Keratinocyte (primary cell): ENCODE measurements around the gene OVCH1. TPM values are rescaled to one million over a fixed set of nuclear protein-coding genes. Genes with fewer than 3 reads are reported as not detected.

ENCODE experiments used
- DNase-seq: peaks from one replicate; pipeline ENCODE4 v3.0.0-alpha.2; 2011; ENCODE audit warnings: low read depth, missing footprints, low spot score
- FAIRE-seq: peaks from 2 replicates; lab custom pipeline; 2011; peaks lifted over from hg19 to GRCh38; lab: Jason Lieb, UNC
- H2AFZ ChIP-seq: 2 replicates; pipeline ENCODE4 v1.6.0; 2012; ENCODE audit warnings: low read length, control low read depth, inconsistent platforms; ENCODE audit not compliant: control insufficient read depth
- H3K27ac ChIP-seq: 2 replicates; pipeline ENCODE4 v1.5.1; 2011; ENCODE audit warnings: low read length; ENCODE audit not compliant: control insufficient read depth, insufficient read depth
- H3K27me3 ChIP-seq: 3 replicates; pipeline ENCODE4 v1.6.0; 2011; ENCODE audit warnings: low read length; ENCODE audit not compliant: control insufficient read depth, insufficient read depth; ENCODE audit errors: extremely low read depth
- H3K36me3 ChIP-seq, 2 experiments: 2 replicates in 1 of 2; 3 replicates in 1 of 2; pipeline ENCODE4 v1.5.1; 2011; ENCODE audit warnings: low read length in 2 of 2, mild to moderate bottlenecking in 1 of 2; ENCODE audit not compliant: control insufficient read depth in 2 of 2, insufficient read depth in 2 of 2; ENCODE audit errors: extremely low read depth in 1 of 2
- H3K4me1 ChIP-seq: 3 replicates; pipeline ENCODE4 v1.5.1; 2011; ENCODE audit warnings: low read length; ENCODE audit not compliant: control insufficient read depth, insufficient read depth; ENCODE audit errors: extremely low read depth
- H3K4me2 ChIP-seq: 3 replicates; pipeline ENCODE4 v1.6.0; 2011; ENCODE audit warnings: low read depth, low read length; ENCODE audit not compliant: control insufficient read depth, insufficient read depth; ENCODE audit errors: extremely low read depth
- H3K4me3 ChIP-seq, 3 experiments: fragments of 200-600 bp in 1 of 3; sonication (generic) in 1 of 3; 2 replicates in 2 of 3; 3 replicates in 1 of 3; pipeline ENCODE4 v1.5.1; 2011 to 2016; ENCODE audit warnings: low read length in 3 of 3, mild to moderate bottlenecking in 3 of 3, control low read depth in 2 of 3, inconsistent platforms in 1 of 3, low read depth in 1 of 3, mixed read lengths in 1 of 3, mixed run types in 1 of 3, moderate library complexity in 1 of 3; ENCODE audit not compliant: control insufficient read depth in 2 of 3, insufficient read depth in 2 of 3; ENCODE audit errors: extremely low read depth in 1 of 3
- H3K79me2 ChIP-seq: 2 replicates; pipeline ENCODE4 v1.6.0; 2012; ENCODE audit warnings: low read length; ENCODE audit not compliant: control insufficient read depth, insufficient read depth
- H3K9ac ChIP-seq: 3 replicates; pipeline ENCODE4 v1.6.0; 2011; ENCODE audit warnings: low read length; ENCODE audit not compliant: control insufficient read depth, insufficient read depth; ENCODE audit errors: extremely low read depth
- H3K9me1 ChIP-seq: 3 replicates; pipeline ENCODE4 v1.6.0; 2011; ENCODE audit warnings: low read length; ENCODE audit not compliant: control insufficient read depth, insufficient read depth; ENCODE audit errors: extremely low read depth
- H3K9me3 ChIP-seq: 2 replicates; pipeline ENCODE4 v1.5.1; 2012; ENCODE audit warnings: low read depth, low read length; ENCODE audit not compliant: control insufficient read depth
- H4K20me1 ChIP-seq: 3 replicates; pipeline ENCODE4 v1.6.0; 2011; ENCODE audit warnings: low read length; ENCODE audit not compliant: control insufficient read depth, insufficient read depth; ENCODE audit errors: extremely low read depth
- EZH2 ChIP-seq: IDR thresholded peaks from one replicate; pipeline ENCODE4 v1.6.1; 2012; ENCODE audit warnings: inconsistent platforms, mild to moderate bottlenecking, low read length, moderate library complexity
- dilution Hi-C: fragments of 300-500 bp; cut with MboI; formaldehyde crosslinking; loops from one replicate; pipeline ENCODE4 v1.7.0; 2020; ENCODE audit warnings: low sequenced_read_pairs; ENCODE audit not compliant: extremely low pct_ligation_motif_present
- polyA plus RNA-seq, 5 experiments: library from polyadenylated mRNA; depleted of rRNA in 3 of 5; stranded (reverse) in 3 of 5; stranded (forward) in 1 of 5; unstranded in 1 of 5; fragments of >200 nt; gene quantifications; 1 replicate in 1 of 5; 2 replicates in 3 of 5; 3 replicates in 1 of 5; pipeline versions ENCODE4 v1.2.1 to v1.2.3, GENCODE V29; 2011 to 2012; ENCODE audit warnings: missing spikeins in 2 of 5, low read depth in 1 of 5, low replicate concordance in 1 of 5
- TF ChIP-seq, protein P1 (sequence below), 3 experiments: IDR thresholded peaks in 1 of 3; conservative IDR thresholded peaks in 1 of 3; optimal IDR thresholded peaks in 1 of 3; 2 replicates in 2 of 3; 3 replicates in 1 of 3; pipeline versions ENCODE3 to v1.5.1; 2011; ENCODE audit warnings: low read length in 3 of 3, mild to moderate bottlenecking in 3 of 3, moderate library complexity in 2 of 3, control low read depth in 1 of 3, inconsistent platforms in 1 of 3; ENCODE audit not compliant: insufficient read depth in 2 of 3; ENCODE audit errors: extremely low read depth in 1 of 3

The OVCH1 gene
- polyA plus RNA-seq, 1 donor (not counting 4 experiments of a cell fraction or from before 2014, with no cell fraction given): 0.04 TPM

GRCh38 chr12:29486972-29487371 is 10.5 kb downstream of the OVCH1 start:
- Histone ChIP-seq H3K4me1 (no peaks in the 10 kb centered on the region), H3K4me2 (no peak overlapping the region), H3K36me3 (no peaks in the 10 kb centered on the region), H3K4me3 (no peak overlapping the region), H4K20me1 (no peaks in the 10 kb centered on the region), H3K27me3 (no peaks in the 10 kb centered on the region), H3K9ac (no peak overlapping the region), H2AFZ (no peak overlapping the region), H3K27ac (no peak overlapping the region), H3K79me2 (no peaks in the 10 kb centered on the region), H3K9me1 (no peaks in the 10 kb centered on the region), H3K9me3 (no peaks in the 10 kb centered on the region)
- DNase-seq (no peak), FAIRE-seq (no peak)
- dilution Hi-C loops: no loop called here
- TF ChIP-seq EZH2: no peak
- TF ChIP-seq, protein P1, sequence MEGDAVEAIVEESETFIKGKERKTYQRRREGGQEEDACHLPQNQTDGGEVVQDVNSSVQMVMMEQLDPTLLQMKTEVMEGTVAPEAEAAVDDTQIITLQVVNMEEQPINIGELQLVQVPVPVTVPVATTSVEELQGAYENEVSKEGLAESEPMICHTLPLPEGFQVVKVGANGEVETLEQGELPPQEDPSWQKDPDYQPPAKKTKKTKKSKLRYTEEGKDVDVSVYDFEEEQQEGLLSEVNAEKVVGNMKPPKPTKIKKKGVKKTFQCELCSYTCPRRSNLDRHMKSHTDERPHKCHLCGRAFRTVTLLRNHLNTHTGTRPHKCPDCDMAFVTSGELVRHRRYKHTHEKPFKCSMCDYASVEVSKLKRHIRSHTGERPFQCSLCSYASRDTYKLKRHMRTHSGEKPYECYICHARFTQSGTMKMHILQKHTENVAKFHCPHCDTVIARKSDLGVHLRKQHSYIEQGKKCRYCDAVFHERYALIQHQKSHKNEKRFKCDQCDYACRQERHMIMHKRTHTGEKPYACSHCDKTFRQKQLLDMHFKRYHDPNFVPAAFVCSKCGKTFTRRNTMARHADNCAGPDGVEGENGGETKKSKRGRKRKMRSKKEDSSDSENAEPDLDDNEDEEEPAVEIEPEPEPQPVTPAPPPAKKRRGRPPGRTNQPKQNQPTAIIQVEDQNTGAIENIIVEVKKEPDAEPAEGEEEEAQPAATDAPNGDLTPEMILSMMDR (optimal IDR thresholded peaks at IDR 0.05 in 1 of 3, IDR thresholded peaks at IDR 0.05 in 1 of 3, conservative IDR thresholded peaks at IDR 0.05 in 1 of 3; ENCODE audit: extremely low read depth in 1 of 3, insufficient read depth in 2 of 3, low read length in 3 of 3): no peak

- dilution Hi-C loops: no loop called here
- no peaks in the 10 kb centered on the region for H3K9me1 ChIP-seq
- no peaks in the 10 kb centered on the region for H3K4me1 ChIP-seq
- no peak overlapping the region for H3K27ac ChIP-seq
- FAIRE-seq: no peak
- no peak for DNase-seq
- H3K9me3 ChIP-seq: no peaks in the 10 kb centered on the region
- no peak for TF ChIP-seq EZH2
- TF ChIP-seq, protein P1 (optimal IDR thresholded peaks at IDR 0.05 in 1 of 3, IDR thresholded peaks at IDR 0.05 in 1 of 3, conservative IDR thresholded peaks at IDR 0.05 in 1 of 3; ENCODE audit: extremely low read depth in 1 of 3, insufficient read depth in 2 of 3, low read length in 3 of 3): no peak
- H3K9ac ChIP-seq: no peak overlapping the region
- no peaks in the 10 kb centered on the region for H4K20me1 ChIP-seq
- no peak overlapping the region for H2AFZ ChIP-seq
- H3K4me2 ChIP-seq: no peak overlapping the region
- no peaks in the 10 kb centered on the region for H3K36me3 ChIP-seq
- no peak overlapping the region for H3K4me3 ChIP-seq
- H3K27me3 ChIP-seq: no peaks in the 10 kb centered on the region
- no peaks in the 10 kb centered on the region for H3K79me2 ChIP-seq
Measured at GRCh38 chr12:29463198-29463597, 34.3 kb downstream of the OVCH1 start.
